22Rv1 (cell line): ENCODE measurements around the gene LSM4.

Experiments
- CTCF ChIP-seq: fragments of 450-650 bp; IDR thresholded peaks from 2 replicates; pipeline ENCODE4 v1.5.1; 2017; ENCODE audit warnings: mild to moderate bottlenecking
- ZFX ChIP-seq: fragments of 450-650 bp; IDR thresholded peaks from 2 replicates; pipeline ENCODE4 v1.6.1; 2017; ENCODE audit warnings: antibody characterized with exemption, borderline replicate concordance

GRCh38 chr19:18284712-18285360, 38.0 kb downstream of the LSM4 start:
- no peak for TF ChIP-seq CTCF
- TF ChIP-seq ZFX: no peak
